HepG2 (cell line): ENCODE results near the gene NPAS2.

ENCODE experiments used
- CTCF ChIP-seq: sonication (generic); formaldehyde crosslinking; IDR thresholded peaks from 2 replicates; pipeline ENCODE4 v1.5.0; 2020; ENCODE audit warnings: mild to moderate bottlenecking, missing genetic modification reagents, moderate library complexity
- GABPA ChIP-seq, 2 experiments: IDR thresholded peaks; 2 replicates each; pipeline ENCODE4 v1.6.1; 2011 to 2016; ENCODE audit warnings: low read depth in 2 of 2, low read length in 1 of 2, missing biosample characterization in 1 of 2, missing genetic modification characterization in 1 of 2
- GATAD2A ChIP-seq: IDR thresholded peaks from 2 replicates; pipeline ENCODE4 v1.6.1; 2016
- JUN ChIP-seq: sonication (generic); formaldehyde crosslinking; IDR thresholded peaks from 2 replicates; pipeline ENCODE4 v1.4.0; 2020; ENCODE audit warnings: mild to moderate bottlenecking, missing genetic modification reagents
- MXD1 ChIP-seq: sonication (generic); formaldehyde crosslinking; IDR thresholded peaks from 2 replicates; pipeline ENCODE4 v1.4.0; 2020; ENCODE audit warnings: mild to moderate bottlenecking, missing genetic modification reagents
- NFKB2 ChIP-seq: sonication (generic); formaldehyde crosslinking; IDR thresholded peaks from 2 replicates; pipeline ENCODE4 v1.4.0; 2020; ENCODE audit warnings: missing genetic modification reagents, borderline replicate concordance
- SATB2 ChIP-seq: sonication (generic); formaldehyde crosslinking; IDR thresholded peaks from 2 replicates; pipeline ENCODE4 v1.5.0; 2020; ENCODE audit warnings: missing genetic modification reagents
- ZMYM3 ChIP-seq: sonication (generic); formaldehyde crosslinking; IDR thresholded peaks from 2 replicates; pipeline ENCODE4 v1.5.1; 2020; ENCODE audit warnings: mild to moderate bottlenecking, missing genetic modification reagents
- ZNF138 ChIP-seq: sonication (generic); formaldehyde crosslinking; IDR thresholded peaks from 2 replicates; pipeline ENCODE4 v1.5.0; 2020; ENCODE audit warnings: mild to moderate bottlenecking, low read depth, missing genetic modification reagents
- ZNF768 ChIP-seq: sonication (generic); formaldehyde crosslinking; IDR thresholded peaks from 2 replicates; pipeline ENCODE4 v1.4.0; 2020; ENCODE audit warnings: missing genetic modification reagents

GRCh38 chr2:100971221-100971620, 151.3 kb downstream of the NPAS2 start:
- no peak for TF ChIP-seq ZNF768 (CRISPR knock-in tag)
- TF ChIP-seq GATAD2A = no peak
- no peak for TF ChIP-seq ZNF138 (CRISPR knock-in tag)
- no peak for TF ChIP-seq MXD1 (CRISPR knock-in tag)
- no peak for TF ChIP-seq CTCF (CRISPR knock-in tag)
- no peak for TF ChIP-seq SATB2 (CRISPR knock-in tag)
- no peak for TF ChIP-seq JUN (CRISPR knock-in tag)
- TF ChIP-seq GABPA (IDR thresholded peaks at IDR 0.05; ENCODE audit: low read depth, low read length) = no peak
- no peak for TF ChIP-seq GABPA (CRISPR knock-in tag; IDR thresholded peaks at IDR 0.05; ENCODE audit: low read depth)
- no peak for TF ChIP-seq NFKB2
- no peak for TF ChIP-seq ZMYM3 (CRISPR knock-in tag)
